NCI-H2196 treated with DMSO at 0.1 percent for 48 hours (cell line): ENCODE measurements around the gene MORN4.
"Not testable (repeated sequence)": the region's sequence is repeated elsewhere in the genome, so short reads cannot be mapped to it uniquely, and the experiment has no call there.

Experiments
- DNase-seq: peaks from one replicate; lab custom pipeline; 2025; ENCODE audit not compliant: unreplicated experiment; lab: John Stamatoyannopoulos, UW

Gene MORN4

DNA sequence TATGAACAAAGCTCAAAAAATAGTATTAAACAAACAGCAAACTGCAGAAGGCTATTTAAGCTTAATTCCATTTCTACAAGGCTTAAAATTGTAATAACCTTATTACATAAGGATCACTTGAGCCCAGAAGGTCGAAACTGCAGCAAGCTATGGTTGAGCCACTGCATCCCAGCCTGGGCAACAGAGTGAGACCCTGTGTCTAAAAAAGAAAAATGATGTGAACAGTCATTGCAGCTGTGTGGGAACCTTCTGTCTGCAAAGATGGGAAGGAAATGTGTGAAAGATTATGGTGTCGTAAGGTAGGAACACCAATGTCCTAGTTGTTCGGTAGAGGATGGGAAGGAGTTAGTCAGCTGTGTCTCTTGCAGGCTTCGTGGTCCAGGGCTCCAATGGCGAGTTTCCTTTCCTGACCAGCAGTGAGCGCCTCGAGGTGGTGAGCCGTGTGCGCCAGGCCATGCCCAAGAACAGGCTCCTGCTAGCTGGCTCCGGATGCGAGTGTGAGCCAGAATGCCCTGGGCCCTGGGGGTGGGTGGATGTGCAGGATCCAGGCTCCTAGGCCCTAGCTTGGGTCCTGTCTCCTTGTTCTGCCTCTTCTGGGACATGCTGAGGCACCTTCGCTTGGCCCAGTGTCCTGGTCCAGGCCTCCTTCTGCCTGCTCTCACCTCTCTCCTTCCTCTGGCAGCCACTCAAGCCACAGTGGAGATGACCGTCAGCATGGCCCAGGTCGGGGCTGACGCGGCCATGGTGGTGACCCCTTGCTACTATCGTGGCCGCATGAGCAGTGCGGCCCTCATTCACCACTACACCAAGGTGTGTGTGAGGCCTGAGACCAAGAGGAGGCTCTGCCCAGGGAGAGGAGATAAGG, 34.7 kb downstream of the MORN4 start:
- DNase-seq, result no peak

GRCh38 chr10:97597778-97598177, 35.5 kb downstream of the MORN4 start:
- no peak for DNase-seq

GRCh38 chr10:97596101-97597082, 36.9 kb downstream of the MORN4 start:
- no peak for DNase-seq

- no peak for DNase-seq
Observed at GRCh38 chr10:97593421-97593820, 39.9 kb downstream of the MORN4 start.

DNA sequence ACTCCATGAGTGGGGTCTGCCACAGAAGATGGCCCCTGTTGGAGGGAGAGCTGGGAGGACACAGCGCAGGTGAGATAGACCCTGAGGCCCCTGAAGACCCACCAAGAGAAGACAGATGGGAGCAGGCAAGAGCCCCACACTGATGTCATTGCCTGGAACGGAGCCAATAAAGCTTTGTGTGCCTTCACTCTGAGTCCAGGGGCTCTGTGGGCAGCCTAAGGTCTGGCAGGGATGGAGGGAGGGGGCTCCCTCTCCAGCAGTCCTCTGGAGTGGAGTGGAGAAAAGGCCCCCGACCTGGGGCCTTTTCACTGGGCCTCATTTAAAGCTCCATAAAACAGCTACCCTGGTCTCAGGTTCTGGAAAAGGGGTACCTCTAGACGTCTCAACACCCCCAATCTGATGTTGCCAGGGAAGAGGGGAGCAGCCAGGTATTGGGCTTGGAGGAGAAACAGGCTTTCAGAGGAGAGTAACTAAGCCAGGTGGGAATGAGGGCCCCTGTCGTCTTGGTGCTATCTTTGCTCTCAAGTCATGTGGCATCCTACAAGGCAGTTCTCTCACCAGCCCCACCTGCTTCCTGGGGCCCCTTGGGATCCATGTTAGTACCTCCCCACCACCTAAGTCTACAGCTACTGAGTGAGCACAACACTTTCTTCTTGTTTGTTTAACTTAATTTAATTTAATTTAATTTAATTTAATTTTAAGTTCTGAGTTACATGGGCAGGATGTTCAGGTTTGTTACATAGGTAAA, 42.4 kb downstream of the MORN4 start:
- DNase-seq, result no peak

- DNase-seq, result no peak
Observed at GRCh38 chr10:97590082-97590747, 43.1 kb downstream of the MORN4 start.

DNA sequence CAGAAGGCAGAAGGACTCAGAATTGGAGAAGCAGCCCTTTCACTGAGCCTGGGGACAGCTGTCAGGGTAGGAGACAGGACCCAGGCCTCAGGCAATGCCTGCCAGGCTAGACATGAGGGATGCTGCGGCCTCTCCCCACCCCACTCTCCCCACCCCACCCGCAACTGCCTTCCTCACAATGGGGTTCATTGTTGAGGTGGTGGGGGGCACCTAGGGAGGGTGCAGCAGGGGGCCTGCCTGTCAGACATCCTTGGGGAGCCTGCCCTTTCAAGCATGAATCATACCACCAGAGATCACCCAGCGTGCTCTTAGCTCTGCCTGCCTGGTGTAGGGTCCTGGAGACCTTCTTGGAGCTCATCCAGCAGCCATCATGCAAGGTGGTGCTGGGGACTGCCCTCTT, 43.8 kb downstream of the MORN4 start, which contains the start of gene C10orf62:
Gene C10orf62 (plus strand): TSS at position 243 of the 400 bp plus-strand sequence. CDS start 177 bp downstream, outside the sequence.
- no peak for DNase-seq

DNA sequence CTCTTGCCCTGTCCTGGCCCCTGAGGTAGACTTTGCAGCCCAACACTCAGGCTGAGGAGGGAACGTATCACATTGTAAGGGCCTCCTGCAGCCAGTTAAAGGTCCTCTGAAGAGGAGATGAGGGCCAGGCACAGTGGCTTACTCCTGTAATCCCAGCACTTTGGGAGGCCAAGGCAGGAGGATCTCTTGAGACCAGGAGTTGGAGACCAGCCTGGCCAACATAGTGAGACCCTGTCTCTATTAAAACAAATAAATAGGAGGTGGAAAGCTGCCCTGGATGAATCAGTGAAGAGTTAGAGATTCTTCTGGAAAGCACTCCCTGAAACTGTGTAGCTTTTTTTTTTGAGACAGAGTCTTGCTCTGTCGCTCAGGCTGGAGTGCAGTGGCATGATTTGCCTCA, 46.1 kb downstream of the MORN4 start:
- no peak for DNase-seq

- DNase-seq, result no peak
Observed at GRCh38 chr10:97585439-97585811, 47.9 kb downstream of the MORN4 start.

- DNase-seq, result no peak
Observed at GRCh38 chr10:97584798-97585438, 48.4 kb downstream of the MORN4 start.

DNA sequence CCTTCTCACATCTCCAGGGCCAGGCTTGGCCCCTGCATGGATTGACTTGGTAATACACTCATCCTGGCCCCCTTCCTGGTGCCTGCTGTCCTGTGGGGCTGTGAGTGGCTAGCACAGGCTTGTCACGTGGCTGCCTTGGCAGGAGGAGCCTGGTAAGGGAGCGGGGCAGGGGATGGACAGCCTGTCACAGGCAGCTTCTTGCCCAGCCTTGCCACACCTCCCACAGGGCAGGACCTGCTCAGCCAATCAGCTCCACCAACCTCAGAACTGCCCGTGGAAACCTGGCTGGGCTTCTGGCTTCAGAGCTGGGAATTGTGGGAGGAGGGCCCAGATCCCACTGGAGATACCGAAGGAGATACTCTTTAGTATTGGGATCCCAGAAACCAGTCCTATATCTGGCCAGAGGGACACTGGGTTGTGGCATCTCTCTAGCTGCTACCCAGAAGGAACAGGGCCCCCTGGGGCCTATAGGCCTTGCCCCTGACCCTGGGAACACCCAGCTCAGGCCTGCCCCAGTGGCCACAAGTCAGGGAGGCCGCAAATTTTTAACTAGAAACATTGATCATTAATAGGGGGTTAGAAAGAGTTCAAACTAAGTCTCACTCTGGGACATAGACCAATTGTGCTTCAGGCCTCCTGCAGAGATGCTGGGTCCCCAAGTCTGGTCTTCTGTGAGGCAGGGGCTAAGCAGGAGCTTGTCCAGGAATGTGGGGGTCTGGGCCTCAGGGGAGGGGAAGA, 49.1 kb downstream of the MORN4 start, which contains the start of gene HOGA1:
Gene HOGA1 (plus strand): TSS at position 330 of the 738 bp plus-strand sequence. CDS start 315 bp downstream, at position 645.
- DNase-seq, result no peak

- DNase-seq, result no peak
Observed at GRCh38 chr10:97583476-97583875, 49.8 kb downstream of the MORN4 start.

DNA sequence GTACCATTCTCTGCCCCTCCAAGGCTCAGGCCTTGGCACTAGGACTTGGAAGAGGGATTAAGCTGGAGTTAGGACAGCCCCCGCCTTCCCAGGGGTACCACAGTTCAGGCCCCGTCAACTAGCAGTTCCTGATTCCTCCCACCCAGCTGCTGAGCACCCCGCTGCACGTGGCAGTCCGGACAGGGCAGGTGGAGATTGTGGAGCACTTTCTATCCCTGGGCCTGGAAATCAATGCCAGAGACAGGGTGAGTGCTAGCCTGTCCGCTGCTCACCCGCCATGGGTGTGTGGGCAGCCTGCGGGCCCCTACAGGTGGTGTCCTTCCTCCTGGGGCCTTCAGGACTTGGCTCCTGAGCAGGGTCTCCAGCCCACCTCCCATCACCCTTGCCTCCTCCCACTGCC, 51.1 kb downstream of the MORN4 start:
- DNase-seq, result no peak

DNA sequence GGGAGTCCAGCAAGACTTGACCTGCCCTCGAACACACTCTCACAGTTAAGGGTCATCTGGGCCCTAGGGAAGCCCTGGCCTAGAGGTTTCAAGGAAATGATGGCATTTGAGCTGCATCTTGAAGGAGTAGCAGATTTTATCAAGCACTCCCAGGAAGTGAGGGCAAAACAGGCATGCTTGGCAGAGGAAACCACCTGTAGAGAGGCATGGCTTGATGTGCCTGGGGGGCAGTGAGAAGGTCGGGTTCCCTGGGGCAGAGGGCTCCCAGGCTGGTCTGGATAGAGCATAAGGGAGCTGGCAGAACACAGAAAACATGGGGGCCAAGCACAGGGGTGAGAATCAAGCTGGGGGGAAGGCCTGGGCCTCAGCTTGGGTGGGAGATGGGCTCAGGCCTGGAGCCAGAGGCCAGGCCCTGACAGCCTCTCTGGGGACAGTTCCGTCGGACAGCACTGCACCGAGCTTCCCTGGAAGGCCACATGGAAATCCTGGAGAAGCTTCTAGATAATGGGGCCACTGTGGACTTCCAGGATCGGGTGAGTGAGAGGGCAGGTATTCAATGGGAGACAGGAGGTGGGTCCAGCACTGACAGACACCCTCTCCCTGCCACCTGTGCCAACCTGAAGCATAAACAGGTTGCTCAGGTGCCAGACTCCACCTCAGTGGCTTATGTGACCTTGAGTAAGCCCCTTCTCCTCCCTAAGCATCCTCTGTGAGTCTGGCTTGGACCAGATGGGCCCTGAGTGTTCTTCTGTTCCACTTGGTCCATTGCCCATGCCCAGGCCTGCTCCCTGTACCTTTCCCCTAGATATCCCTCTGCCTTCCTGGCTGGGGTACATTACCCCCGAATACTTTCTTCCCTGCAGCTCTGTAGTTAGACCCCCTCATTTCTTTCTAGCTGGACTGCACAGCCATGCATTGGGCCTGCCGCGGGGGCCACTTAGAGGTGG, 52.6 kb downstream of the MORN4 start:
- no peak for DNase-seq

- no peak for DNase-seq
Observed at GRCh38 chr10:97578171-97578844, 55.0 kb downstream of the MORN4 start.

DNA sequence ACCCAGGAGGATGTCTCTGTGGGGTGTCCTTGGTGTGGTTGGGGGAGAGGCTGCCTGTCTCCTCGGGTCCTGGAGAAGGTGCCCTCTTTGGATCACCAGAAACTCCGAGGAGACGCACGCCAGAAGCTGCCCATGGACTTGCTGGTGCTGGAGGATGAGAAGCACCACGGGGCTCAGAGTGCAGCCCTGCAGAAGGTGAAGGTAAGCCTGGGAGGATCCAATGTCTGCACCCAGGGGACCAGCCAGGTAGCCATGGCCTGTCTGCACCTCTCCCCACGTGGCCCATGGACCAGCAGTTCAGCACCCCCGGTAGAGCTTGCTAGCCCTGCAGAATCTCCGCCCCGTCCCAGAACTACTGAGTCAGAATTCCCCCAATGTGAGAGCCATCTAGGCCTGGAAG, 55.6 kb downstream of the MORN4 start:
- DNase-seq, result no peak

- not testable (repeated sequence) for DNase-seq
Observed at GRCh38 chr10:97576487-97576886, 56.8 kb downstream of the MORN4 start.
